Measurements from ENCODE around the gene WIF1. TPM values are rescaled to one million over a fixed set of nuclear protein-coding genes. Genes with fewer than 3 reads are reported as not detected.

Gene WIF1
- total RNA-seq, 4 donors from 2014 or later, result not detected

- TF ChIP-seq POLR2A (IDR thresholded peaks at IDR 0.05), result no peak
- no peak for TF ChIP-seq EP300 (IDR thresholded peaks at IDR 0.05)
- TF ChIP-seq CTCF (IDR thresholded peaks at IDR 0.05), result no peak
- Histone ChIP-seq H3K9me3 (peaks cover 0 to 15% (median 0%) of the 10 kb centered on the region in 4 donors), H3K4me1 (no peaks in the 10 kb centered on the region), H3K4me3 (no peak overlapping the region), H3K27me3 (no peaks in the 10 kb centered on the region), H3K27ac (no peak overlapping the region), H3K36me3 (no peaks in the 10 kb centered on the region)
- WGBS, 2 donors, result 49 to 57% methylated on average over 2 of the region's 2 CpGs
- no peak for DNase-seq (ENCODE audit: low spot score in 2 of 2)
Observed at GRCh38 chr12:65023485-65023884, 97.6 kb downstream of the WIF1 start.

GRCh38 chr12:65022960-65023359, 98.1 kb downstream of the WIF1 start:
- Histone ChIP-seq H3K4me1 (no peaks in the 10 kb centered on the region), H3K27me3 (no peaks in the 10 kb centered on the region), H3K27ac (no peak overlapping the region), H3K4me3 (no peak overlapping the region), H3K9me3 (peaks cover 0 to 12% (median 0%) of the 10 kb centered on the region in 4 donors), H3K36me3 (no peaks in the 10 kb centered on the region)
- TF ChIP-seq CTCF (IDR thresholded peaks at IDR 0.05) (no peak), POLR2A (IDR thresholded peaks at IDR 0.05) (no peak), EP300 (IDR thresholded peaks at IDR 0.05) (no peak)
- no peak for DNase-seq (ENCODE audit: low spot score in 2 of 2)
- 31 to 39% methylated on average over 1 of the region's 1 CpG for WGBS, 2 donors

- peaks cover 0 to 7% (median 0%) of the 10 kb centered on the region in 4 donors for H3K9me3 ChIP-seq
- WGBS, 2 donors, result 88 to 91% methylated on average over 3 of the region's 3 CpGs
- no peak for DNase-seq (ENCODE audit: low spot score in 2 of 2)
- H3K4me1 ChIP-seq, result no peaks in the 10 kb centered on the region
- H3K36me3 ChIP-seq, result no peaks in the 10 kb centered on the region
- H3K4me3 ChIP-seq, result no peak overlapping the region
- H3K27ac ChIP-seq, result no peak overlapping the region
- TF ChIP-seq EP300 (IDR thresholded peaks at IDR 0.05) (no peak), POLR2A (IDR thresholded peaks at IDR 0.05) (no peak), CTCF (IDR thresholded peaks at IDR 0.05) (no peak)
- no peaks in the 10 kb centered on the region for H3K27me3 ChIP-seq
Observed at GRCh38 chr12:65022421-65022820, 98.7 kb downstream of the WIF1 start.

- WGBS, 2 donors, result 66 to 67% methylated on average over 4 of the region's 4 CpGs
- no peak for DNase-seq (ENCODE audit: low spot score in 2 of 2)
- H3K36me3 ChIP-seq, result no peaks in the 10 kb centered on the region
- TF ChIP-seq EP300 (IDR thresholded peaks at IDR 0.05) (no peak), CTCF (IDR thresholded peaks at IDR 0.05) (no peak), POLR2A (IDR thresholded peaks at IDR 0.05) (no peak)
- no peaks in the 10 kb centered on the region for H3K9me3 ChIP-seq
- H3K27me3 ChIP-seq, result no peaks in the 10 kb centered on the region
- no peaks in the 10 kb centered on the region for H3K4me1 ChIP-seq
- H3K27ac ChIP-seq, result no peak overlapping the region
- no peak overlapping the region for H3K4me3 ChIP-seq
Observed at GRCh38 chr12:65019696-65020234, 101.3 kb downstream of the WIF1 start.

GRCh38 chr12:65016881-65017650, 104.0 kb downstream of the WIF1 start:
- H3K27me3 ChIP-seq, result no peaks in the 10 kb centered on the region
- no peak for DNase-seq (ENCODE audit: low spot score in 2 of 2)
- H3K4me1 ChIP-seq, result no peaks in the 10 kb centered on the region
- H3K4me3 ChIP-seq, result no peak overlapping the region
- no peak overlapping the region for H3K27ac ChIP-seq
- H3K9me3 ChIP-seq, result no peaks in the 10 kb centered on the region
- TF ChIP-seq CTCF (IDR thresholded peaks at IDR 0.05) (no peak), POLR2A (IDR thresholded peaks at IDR 0.05) (no peak), EP300 (IDR thresholded peaks at IDR 0.05) (no peak)
- H3K36me3 ChIP-seq, result no peaks in the 10 kb centered on the region
